GM21528 (cell line): Measurements from ENCODE around the gene COQ6.
"Not testable (repeated sequence)": the region's sequence is repeated elsewhere in the genome, so short reads cannot be mapped to it uniquely, and the experiment has no call there.

Experiments
- ATAC-seq: cut with Tn5 transposase; IDR thresholded peaks from one replicate; pipeline ENCODE4 v1.9.1; 2021; ENCODE audit warnings: mild to moderate bottlenecking, moderate library complexity; ENCODE audit not compliant: unreplicated experiment, low FRiP score

The COQ6 gene

DNA sequence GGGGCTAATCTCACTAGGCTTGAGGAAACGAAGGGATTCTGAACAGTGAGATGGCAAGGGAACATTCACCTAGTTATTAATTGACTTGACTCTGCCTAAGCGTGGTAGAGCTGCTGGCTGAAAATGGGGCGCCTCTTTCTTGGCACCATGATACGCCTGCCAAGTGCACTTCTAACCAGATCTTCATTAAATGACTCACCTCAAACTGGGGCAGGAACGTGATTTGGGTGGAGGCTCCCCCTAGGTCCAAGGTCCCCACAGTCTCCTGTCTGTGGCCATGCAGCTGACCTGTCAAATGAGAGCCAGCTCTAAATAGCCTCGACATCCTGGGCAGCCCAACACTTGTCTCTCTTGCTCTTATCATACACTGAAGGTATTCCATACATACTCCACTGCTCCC lies 26.0 kb downstream of the COQ6 start:
- ATAC-seq: no peak

DNA sequence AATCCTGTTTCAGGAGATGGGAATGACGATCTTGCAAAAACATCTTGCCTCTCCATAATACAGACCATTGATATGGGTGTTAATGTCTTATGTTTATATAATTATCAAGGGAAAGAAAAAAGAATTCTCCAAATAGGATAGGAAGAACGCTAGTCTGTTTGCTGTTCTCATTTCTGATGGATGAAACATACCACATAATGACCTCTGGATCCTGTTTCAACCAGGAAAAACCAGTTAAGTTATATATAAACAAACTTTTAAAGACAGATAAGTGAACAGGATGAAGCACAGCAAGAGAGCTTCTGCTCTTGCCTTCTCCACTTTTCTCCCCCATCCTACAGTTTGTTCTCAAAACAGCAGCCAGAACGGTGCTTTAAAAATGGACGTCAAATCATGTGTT lies 27.8 kb downstream of the COQ6 start:
- no peak for ATAC-seq

DNA sequence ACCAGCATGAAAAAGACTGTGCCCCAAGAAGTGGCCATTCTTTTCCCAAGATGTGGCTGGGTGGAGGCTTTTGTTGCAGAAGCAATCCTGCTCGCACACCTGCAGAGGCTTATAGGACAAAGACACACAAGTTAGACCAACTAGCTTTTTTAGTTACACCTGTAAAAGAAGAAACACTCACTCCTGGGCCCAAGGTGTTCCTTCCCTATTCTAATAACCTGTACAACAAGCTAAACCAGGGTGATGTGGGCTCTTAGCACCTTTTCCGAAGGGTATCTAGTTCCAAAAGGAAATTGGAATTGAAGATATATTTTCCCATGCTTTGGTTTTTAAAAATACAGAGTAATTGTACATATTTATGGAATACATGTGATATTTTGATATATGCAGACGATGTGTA lies 38.0 kb downstream of the COQ6 start:
- no peak for ATAC-seq

DNA sequence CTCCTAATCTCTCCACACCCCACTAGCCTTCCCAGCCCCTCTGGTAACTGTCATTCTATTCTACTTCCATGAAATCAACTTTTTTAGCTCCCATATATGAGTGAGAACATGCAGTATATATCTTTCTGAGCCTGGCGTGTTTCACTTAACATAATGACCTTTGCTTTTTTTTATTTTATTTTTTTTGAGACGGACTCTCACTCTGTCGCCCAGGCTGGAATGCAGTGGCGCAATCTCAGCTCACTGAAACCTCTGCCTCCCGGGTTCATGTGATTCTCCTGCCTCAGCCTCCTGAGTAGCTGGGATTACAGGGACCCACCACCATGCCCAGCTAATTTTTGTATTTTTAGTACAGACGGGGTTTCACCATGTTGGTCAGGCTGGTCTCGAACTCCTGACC lies 38.6 kb downstream of the COQ6 start:
- ATAC-seq: not testable (repeated sequence)

DNA sequence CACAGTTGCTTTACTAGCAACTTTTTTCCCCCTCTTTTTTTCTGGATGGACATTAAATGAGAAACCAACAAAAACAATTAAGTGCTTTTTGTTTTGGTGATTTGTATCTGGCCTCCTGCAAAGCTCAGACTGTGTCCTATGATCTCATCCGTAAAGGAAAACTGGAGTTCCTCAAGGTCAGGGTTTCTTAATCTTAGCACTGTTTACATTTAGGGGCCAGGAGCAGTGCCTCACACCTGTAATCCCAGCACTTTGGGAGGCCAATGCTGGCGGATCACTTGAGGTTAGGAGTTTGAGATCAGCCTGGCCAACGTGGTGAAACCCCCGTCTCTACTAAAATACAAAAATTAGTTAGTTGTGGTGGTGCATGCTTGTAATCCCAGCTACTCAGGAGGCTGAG lies 41.0 kb downstream of the COQ6 start:
- no peak for ATAC-seq

DNA sequence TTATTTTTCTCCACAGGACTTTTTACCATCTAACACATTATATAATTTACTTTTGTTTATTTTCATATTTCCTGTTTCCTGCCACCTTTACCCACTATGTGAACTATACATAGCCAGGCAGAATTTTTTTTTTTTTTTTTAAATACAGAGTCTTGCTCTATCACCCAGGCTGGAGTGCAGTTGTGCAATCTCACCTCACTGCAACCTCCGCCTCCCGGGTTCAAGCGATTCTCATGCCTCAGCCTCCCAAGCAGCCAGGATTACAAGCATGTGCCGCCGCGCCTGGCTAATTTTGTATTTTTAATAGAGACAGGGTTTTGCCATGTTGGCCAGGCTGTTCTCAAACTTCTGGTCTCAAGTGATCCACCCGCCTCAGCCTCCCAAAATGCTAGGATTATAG lies 44.8 kb downstream of the COQ6 start:
- ATAC-seq: not testable (repeated sequence)

DNA sequence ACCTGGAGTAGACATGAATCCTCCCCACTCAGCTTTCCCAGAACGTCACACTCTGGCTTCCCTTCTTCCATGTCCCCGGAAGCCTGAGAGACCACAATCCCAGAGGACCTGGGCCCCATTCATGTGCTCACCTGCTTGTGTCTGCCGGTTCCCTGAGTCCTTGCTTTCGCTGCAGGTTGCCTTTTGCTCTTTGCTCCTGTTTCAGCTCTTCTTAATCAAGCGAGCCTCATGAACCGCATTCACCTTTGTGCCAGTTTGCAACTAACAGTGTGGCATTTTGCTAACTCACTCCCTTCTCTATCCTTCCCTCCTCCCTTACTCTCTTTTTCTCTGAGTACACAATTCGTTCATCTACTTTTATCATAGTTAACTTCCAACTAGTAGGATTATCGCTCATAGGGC lies 45.9 kb downstream of the COQ6 start:
- ATAC-seq: no peak

DNA sequence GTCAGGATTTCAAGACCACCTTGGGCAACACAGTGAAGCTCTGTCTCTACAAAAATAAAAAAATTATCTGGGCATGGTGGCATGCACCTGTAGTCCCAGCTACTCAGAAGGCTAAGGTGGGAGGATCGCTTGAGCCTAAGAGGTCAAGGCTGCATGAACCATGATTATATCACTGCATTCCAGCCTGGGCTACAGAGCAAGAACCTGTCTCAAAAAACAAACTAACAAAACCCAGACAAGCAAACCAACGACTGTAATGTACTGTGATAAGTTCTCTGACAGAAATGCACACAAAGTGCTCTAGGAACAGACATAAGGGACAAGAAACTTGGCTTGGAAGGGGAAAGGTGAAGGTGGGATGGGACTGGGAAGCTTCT lies 46.6 kb downstream of the COQ6 start:
- ATAC-seq: no peak

DNA sequence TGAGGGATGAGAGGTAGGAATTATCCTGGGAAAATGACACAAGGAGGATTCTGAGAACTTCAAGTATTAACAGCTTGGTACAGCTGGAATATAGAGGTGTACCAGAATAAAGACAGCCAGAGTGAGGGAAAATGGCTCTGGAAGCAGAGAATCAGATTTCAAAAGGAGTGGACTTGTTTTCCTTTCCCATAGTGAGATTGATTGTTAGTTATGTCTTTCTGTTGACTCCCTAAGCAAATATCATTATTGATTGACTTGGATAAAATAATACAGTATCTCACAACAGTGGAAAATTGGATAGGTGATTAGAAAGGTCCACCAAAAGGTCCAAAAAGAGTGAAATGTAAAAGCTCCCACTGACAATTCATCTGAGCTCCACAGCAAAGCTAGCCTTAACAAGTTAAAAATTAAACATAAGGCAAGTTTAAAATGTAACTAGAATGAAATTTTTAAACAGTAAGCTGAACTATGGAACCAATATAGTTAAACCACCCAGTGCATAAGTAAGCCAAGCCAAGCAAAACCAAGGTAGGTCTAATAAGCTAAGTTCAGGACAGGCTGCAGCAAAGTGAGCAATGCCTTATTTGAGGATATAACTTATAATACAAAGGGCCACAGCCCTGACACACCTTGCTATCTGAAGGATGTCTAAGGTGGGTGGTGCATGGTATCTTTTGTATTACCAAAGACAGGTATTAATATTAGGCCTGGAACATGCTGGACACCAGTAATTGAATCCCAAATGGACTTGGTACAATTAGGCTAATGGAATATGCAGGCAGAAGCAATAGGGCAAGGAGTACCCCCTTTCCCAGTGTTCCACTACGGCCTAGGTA lies 47.2 kb downstream of the COQ6 start:
- ATAC-seq: no peak

DNA sequence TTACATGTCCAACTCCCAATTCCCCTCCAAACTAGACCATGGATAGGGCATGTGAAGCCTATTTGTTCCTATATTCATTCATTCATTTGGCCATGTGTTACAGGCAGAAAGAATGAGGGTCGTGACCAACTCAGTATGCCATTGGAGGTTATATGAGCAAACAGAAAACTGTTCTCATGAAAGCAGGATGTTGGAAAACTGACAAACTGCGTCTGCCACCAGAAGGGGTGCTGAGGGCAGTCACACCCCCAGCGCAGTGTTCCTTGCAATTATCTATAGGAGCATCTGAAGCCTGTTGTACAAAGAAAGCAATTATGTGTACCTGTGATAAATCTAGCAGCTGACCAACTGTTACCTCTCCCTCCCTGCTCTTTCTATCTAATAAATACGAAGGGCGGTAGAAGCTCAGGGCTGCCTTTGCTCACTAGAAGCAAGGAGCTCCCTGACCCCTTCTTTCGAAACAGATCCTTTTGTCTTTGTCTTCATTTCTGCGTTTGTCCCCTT lies 47.9 kb downstream of the COQ6 start:
- ATAC-seq: no peak

DNA sequence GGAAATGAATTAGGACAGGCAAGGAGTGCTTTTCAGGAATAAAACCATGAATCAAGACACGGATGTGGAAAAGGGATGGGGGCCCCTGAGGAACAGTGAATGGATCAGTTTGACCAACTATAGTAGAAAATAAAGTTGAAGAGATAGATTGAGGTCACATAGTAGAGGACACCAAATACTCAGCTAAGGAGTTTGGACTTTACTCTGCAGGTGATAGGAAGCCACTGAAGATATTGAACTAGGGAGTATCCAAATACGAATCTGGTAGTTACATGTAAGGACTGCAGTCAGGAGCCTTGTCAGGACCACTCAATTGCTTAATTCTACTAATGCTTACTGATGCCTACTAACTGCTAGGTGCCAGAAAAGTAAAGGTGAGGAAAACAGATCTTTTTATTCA lies 48.6 kb downstream of the COQ6 start:
- ATAC-seq: no peak

DNA sequence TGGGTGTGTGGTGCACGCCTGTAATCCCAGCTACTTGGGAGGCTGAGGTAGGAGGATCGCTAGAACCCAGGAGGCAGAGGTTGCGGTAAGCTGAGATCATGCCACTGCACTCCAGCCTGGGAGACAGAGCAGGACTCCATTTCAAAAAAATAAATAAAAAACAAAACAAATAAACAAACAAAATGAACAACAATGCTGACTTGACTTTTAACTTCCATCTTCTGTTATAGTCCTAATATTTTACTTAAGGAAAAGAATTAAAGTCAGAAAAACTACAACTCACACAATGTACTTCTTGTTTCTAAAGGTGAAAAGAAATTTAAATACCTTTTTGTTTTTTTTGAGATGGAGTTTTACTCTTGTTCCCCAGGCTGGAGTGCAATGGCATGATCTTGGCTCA lies 55.6 kb downstream of the COQ6 start:
- ATAC-seq: not testable (repeated sequence)

DNA sequence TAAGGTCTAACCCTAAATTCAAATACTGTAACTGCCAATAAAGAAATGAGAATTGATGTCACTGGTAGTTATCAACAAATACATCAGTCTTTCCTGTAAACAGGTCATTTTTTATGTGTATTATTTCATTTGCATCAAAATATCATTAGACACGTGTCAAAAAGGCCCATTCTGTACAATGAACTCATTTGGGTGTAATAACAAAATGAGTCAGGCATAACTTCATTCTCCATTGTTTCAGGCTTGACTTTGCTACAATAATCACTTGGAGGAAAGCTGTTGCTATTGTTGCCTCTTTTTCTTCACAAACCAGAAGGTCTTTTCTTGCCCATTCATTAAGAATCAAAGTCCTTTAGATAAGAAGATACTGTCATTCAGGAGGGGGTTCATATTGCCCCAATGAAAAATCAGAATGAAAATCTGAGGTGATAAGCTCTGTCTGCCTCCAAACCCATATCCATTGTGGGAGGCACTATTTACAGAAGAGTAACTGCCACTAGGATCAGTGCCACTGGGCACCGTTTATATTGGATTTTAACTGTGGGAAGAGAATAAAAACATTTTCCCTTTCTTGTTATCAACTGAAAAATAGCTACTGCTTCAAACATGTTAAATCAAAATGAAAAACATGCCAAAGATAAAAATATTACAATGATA lies 58.9 kb downstream of the COQ6 start:
- no peak for ATAC-seq
